Measurements from ENCODE around the gene PPP2R5D.
A peak's percentile ranks its signal among the peaks of the same experiment; 100 is the strongest.

Gene PPP2R5D

DNA sequence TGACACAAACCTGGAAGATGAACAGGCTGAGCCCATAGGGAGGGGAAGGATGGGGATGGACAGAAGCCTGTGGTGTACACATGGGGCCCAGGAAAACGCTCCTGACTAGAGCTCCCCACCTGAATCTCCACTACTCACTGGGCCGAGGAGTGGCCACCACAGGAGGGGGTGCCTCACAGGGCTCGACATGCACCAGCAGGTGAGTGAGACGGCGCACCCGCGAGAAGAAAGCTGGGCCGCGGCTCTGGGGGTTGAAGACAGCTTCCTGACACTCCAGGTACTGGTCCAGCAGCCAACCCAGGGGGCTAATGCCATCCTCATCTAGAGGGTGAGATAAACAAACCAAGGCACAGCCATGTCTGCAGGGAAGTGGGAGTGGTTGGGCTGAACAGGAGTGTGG lies 58.9 kb downstream of the PPP2R5D start:
- Histone ChIP-seq H3K27me3 (no peaks in the 10 kb centered on the region), H3K27ac (no peak overlapping the region), H3K36me3 (peaks cover 60 to 93% (median 80%) of the 10 kb centered on the region in 11 experiments), H3K4me3 (no peak overlapping the region), H3K4me2 (no peak overlapping the region), H3K9me3 (replicated peaks in 1 of 11) (no peaks in the 10 kb centered on the region), H3K4me1 (peaks cover 0 to 7% (median 0%) of the 10 kb centered on the region in 10 experiments; a peak in 4 of 20 replicates), H4K20me1 (peaks cover 0 to 15% (median 0%) of the 10 kb centered on the region in 11 experiments; a peak in 3 of 22 replicates), H3K9ac (no peak overlapping the region)
- no peak for TF ChIP-seq Cebpa-rat (IDR thresholded peaks at IDR 0.05)

DNA sequence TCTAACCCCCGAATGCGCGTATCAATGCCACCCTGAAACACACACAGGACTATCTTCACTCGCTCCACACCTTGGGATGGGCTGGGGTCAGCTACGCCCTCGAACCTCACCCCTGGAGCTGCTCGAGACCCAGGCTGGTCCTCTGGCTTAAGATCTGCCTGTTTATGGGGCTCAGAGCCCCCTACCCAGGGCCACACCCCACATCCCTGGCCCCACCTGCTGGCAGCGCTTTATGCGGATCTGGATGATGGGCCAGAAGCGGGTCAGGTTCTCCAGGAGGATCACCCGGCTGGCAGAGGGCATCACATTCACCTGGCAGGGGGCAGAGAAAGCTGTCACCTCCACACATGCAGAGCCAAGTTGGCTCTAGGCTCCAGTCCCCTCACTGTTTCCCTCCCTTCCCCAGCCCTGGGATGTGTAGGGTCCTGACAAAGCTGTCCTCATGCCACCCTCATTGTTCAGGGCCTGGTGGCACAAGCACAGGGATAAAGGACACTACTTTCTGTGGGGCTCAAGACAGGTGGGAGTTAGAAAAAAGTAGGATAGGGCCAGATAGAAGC lies 61.1 kb downstream of the PPP2R5D start:
- no peaks in the 10 kb centered on the region for H3K27me3 ChIP-seq

DNA sequence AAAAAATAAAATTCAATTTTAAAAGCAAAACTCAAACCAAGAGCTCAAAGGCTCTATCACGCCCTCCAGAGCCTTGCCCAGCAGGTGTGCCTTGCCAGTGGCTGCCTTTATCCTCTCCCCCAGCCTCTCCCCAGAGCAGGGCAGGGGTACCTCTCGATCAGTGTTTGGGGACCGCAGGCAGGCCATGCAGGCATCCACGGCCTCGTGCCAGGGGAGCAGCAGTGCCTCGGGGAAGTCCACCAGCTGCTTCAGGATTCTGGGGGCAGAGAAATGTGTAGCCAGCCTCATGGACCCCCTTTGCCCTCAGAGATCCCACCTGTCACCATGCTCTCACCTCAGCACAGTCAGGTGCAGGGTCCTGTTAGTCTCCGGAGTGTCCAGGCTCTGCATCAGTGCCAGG lies 63.6 kb downstream of the PPP2R5D start:
- Histone ChIP-seq H3K4me1 (peaks cover 12 to 31% (median 24%) of the 10 kb centered on the region in 10 experiments), H3K27ac (no peak overlapping the region), H3K36me3 (peaks cover 52 to 83% (median 64%) of the 10 kb centered on the region in 11 experiments), H3K4me3 (no peak overlapping the region), H3K9me3 (replicated peaks in 1 of 11) (no peaks in the 10 kb centered on the region), H3K4me2 (no peak overlapping the region), H3K27me3 (no peaks in the 10 kb centered on the region), H4K20me1 (peaks cover 0 to 9% (median 0%) of the 10 kb centered on the region in 11 experiments; a peak in 1 of 22 replicates), H3K9ac (peak overlapping the region in 1 of 11 experiments; percentile 32; a peak in 1 of 22 replicates)
- no peak for TF ChIP-seq Cebpa-rat (IDR thresholded peaks at IDR 0.05)

More for the DNA sequence above, 61.1 kb downstream of the PPP2R5D start:
- no peak overlapping the region for H3K4me2 ChIP-seq
- peaks cover 0 to 9% (median 0%) of the 10 kb centered on the region in 11 experiments; a peak in 2 of 22 replicates for H4K20me1 ChIP-seq
- H3K9ac ChIP-seq = no peak overlapping the region
- H3K9me3 ChIP-seq (replicated peaks in 1 of 11) = no peaks in the 10 kb centered on the region
- no peak overlapping the region for H3K27ac ChIP-seq
- TF ChIP-seq Cebpa-rat (IDR thresholded peaks at IDR 0.05) = no peak
- H3K4me1 ChIP-seq = peaks cover 0 to 7% (median 3%) of the 10 kb centered on the region in 10 experiments; a peak in 7 of 20 replicates
- peaks cover 63 to 93% (median 74%) of the 10 kb centered on the region in 11 experiments for H3K36me3 ChIP-seq
- no peak overlapping the region for H3K4me3 ChIP-seq

DNA sequence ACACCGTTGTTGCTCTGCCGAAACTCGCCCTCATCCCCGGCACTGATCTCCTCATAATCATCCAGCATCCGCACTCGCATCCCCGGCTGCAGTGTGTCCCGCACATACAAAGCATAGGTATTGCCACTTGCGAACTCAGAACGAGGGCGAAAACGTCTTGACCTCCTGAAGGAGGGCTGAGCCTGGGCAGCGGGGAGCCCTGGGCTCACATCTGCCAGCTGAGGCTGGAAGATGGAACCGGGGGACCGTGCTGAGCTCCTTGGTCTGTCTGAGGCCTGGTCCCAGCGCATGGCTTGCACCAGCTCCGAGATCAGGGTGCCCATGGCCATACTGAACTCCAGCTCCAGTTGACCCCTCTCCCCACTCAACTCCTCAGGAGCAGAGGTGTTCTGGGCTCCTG lies 66.6 kb downstream of the PPP2R5D start:
- Histone ChIP-seq H3K27me3 (no peaks in the 10 kb centered on the region), H3K4me2 (peak overlapping the region in 8 of 11 experiments; percentile 6 to 99 (median 57); a peak in 8 of 22 replicates), H3K27ac (no peak overlapping the region), H3K9ac (peak overlapping the region in 5 of 11 experiments; percentile 22 to 50 (median 24); a peak in 5 of 22 replicates), H3K4me1 (peaks cover 22 to 43% (median 37%) of the 10 kb centered on the region in 10 experiments), H3K4me3 (no peak overlapping the region), H3K9me3 (replicated peaks in 1 of 11) (no peaks in the 10 kb centered on the region), H3K36me3 (peaks cover 42 to 71% (median 58%) of the 10 kb centered on the region in 11 experiments), H4K20me1 (peaks cover 0 to 9% (median 0%) of the 10 kb centered on the region in 11 experiments; a peak in 1 of 22 replicates)
- no peak for TF ChIP-seq Cebpa-rat (IDR thresholded peaks at IDR 0.05)

DNA sequence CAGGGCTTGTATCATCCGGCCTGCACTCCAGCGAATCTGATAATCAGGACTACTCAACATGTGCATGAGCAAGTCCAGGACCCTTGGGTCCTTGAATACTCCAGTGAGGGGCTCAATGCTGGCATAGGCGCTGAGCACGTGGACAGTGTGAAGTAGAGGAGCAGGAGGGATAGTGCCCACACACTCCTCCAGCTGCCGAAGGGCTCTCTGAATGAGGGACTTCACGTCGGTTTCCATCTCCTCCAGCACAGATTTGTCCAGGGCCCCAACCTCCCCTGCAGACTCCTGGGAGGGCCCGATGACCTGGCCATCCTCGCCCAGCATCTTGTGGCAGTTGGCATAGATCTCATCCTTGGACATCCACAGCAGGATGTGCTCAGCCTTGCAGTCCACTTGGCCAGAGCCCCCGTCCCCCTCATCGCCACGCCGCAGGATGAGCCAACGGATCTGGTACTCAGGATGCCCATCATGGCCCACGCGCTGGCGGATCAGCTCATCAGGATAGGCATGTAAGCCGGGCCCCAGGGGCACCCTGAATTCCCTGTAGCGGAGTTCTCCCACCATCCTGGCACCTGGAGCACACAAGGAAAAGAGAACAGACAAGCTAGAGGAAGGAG lies 68.0 kb downstream of the PPP2R5D start:
- TF ChIP-seq Cebpa-rat (IDR thresholded peaks at IDR 0.05) = no peak
- peak overlapping the region in 8 of 10 experiments; percentile 68 to 86 (median 76); a peak in 9 of 20 replicates for H3K4me3 ChIP-seq
- H3K9me3 ChIP-seq (replicated peaks in 1 of 11) = no peaks in the 10 kb centered on the region
- peak overlapping the region; percentile 89 to 99 (median 96) for H3K4me2 ChIP-seq
- peak overlapping the region in 9 of 11 experiments; percentile 88 to 93 (median 91); a peak in 14 of 22 replicates for H3K27ac ChIP-seq
- peak overlapping the region; percentile 86 to 94 (median 90); a peak in 19 of 22 replicates for H3K9ac ChIP-seq
- peaks cover 22 to 43% (median 37%) of the 10 kb centered on the region in 10 experiments for H3K4me1 ChIP-seq
- H4K20me1 ChIP-seq = no peaks in the 10 kb centered on the region; a peak in 1 of 22 replicates
- peaks cover 44 to 71% (median 61%) of the 10 kb centered on the region in 11 experiments for H3K36me3 ChIP-seq
- H3K27me3 ChIP-seq = no peaks in the 10 kb centered on the region

DNA sequence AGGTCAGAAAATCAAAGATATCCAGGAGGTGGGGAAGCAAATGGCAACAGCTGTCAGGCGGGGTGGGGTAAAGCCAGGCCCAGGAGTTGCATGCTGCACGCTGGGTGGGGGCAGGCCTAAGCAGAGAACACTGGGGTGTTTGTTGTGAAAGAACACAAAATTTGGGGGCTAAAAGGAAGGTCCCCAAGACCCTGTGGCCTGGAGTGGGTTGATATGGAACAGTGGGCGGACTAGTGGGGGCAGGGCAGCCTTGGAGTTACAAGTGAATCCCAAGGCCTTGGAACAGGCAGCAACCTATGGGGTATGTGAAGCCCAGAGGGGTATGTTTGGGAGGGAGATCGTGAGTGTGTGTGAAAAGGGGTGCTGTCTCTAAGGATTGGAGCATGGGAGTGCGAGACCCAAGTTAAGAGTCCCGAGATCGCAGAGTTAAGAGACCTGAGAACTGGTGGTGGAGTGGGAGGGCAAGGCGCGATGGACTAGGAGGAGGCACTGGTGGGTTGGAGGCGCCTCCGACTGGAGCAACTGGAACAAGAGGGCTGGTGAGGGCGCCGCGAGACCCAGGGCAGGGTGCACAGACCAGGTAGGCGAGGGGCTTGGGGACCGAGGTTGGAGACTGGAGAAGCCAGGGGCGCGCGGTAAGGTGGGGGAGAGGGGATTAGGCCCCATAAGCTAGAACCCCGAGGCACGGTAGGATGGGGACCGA lies 68.6 kb downstream of the PPP2R5D start:
- Histone ChIP-seq H3K27me3 (no peaks in the 10 kb centered on the region), H3K27ac (peak overlapping the region; percentile 88 to 93 (median 91)), H3K36me3 (peaks cover 49 to 72% (median 61%) of the 10 kb centered on the region in 11 experiments), H3K4me2 (peak overlapping the region; percentile 89 to 99 (median 96)), H3K9me3 (replicated peaks in 1 of 11) (no peaks in the 10 kb centered on the region), H3K9ac (peak overlapping the region; percentile 86 to 94 (median 90)), H3K4me3 (peak overlapping the region; percentile 68 to 86 (median 74)), H4K20me1 (no peaks in the 10 kb centered on the region), H3K4me1 (peaks cover 26 to 46% (median 41%) of the 10 kb centered on the region in 10 experiments)
- TF ChIP-seq Cebpa-rat (IDR thresholded peaks at IDR 0.05) = no peak

DNA sequence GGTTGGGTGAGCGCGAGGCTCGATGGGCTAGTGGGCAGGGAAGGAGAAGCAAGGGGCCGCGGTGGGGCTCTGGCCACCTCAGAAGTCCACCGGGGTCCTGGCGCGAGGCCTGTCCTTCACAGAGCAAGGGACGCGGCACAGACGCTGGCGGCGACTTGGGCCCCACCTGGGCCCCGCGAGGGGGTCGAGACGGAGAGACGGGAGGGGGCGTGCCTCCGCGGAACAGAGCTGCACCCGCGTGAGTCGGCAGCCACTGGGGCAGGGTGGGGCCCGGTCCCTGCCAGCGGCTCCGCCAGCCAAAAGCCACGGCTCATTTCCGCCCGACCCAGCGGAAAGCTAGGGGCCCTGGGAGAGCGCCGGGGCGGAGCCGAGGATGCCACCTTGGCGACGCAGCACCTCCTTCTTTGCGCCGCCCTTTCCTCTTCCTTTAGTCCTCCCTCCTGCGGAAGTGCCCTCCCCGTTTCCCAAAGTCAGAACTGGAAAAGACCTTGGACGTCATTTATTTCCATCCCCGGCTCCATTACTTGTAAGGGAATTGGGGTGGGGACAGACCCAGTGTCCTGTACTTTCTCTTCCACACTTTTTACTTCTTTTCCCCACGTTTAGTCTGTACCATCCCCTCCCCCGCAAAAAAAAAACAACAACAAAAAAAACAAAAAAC lies 69.3 kb downstream of the PPP2R5D start, which contains the start of gene CUL7:
Gene CUL7 (minus strand): TSS at position 307 of the 661 bp plus-strand sequence. CDS start 1,063 bp downstream, outside the sequence.
- H3K27me3 ChIP-seq = no peaks in the 10 kb centered on the region
- peak within 1 kb of the TSS; percentile 68 to 86 (median 74) for H3K4me3 ChIP-seq
- peaks cover 33 to 53% (median 47%) of the 10 kb centered on the region in 10 experiments for H3K4me1 ChIP-seq
- no peak for TF ChIP-seq Cebpa-rat (IDR thresholded peaks at IDR 0.05)
- H4K20me1 ChIP-seq = no peaks in the 10 kb centered on the region
- peaks cover 44 to 67% (median 58%) of the 10 kb centered on the region in 11 experiments for H3K36me3 ChIP-seq
- peak within 1 kb of the TSS; percentile 86 to 94 (median 90) for H3K9ac ChIP-seq
- H3K9me3 ChIP-seq (replicated peaks in 1 of 11) = no peaks in the 10 kb centered on the region
- peak within 1 kb of the TSS; percentile 88 to 93 (median 91) for H3K27ac ChIP-seq
- peak within 1 kb of the TSS; percentile 89 to 99 (median 96) for H3K4me2 ChIP-seq

DNA sequence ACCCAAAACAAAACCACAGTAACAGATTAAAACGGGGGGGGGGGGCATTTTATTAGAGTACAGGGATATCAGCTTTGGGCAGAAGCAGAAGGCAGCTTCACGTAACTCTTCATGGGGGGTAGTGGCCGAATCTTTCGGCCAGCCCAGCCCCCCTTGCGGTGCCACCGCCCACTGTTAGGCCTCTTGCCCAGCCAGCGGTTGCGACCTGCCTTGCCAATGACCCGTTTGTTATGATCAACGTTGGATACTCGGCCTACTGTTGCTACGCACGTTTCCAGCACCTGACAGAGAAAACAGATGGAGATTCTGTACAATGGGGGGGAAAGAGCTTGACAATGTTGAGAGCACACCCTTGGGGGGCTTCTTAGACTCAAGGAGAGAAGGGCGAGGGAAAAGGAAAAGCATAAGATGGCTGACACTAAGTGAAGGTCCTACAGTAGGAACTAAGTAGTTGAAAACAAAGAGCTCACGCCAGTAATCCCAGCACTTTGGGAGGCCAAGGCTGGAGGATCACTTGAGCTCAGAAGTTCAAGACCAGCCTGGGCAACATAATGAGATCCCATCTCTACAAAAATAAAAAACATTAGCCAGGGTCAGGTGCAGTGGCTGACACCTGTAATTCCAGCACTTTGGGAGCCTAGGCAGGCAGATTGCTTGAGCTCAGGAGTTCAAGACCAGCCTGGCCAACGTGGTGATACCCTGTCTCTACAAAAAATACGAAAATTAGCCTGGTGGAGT lies 70.0 kb downstream of the PPP2R5D start:
- H3K9me3 ChIP-seq (replicated peaks in 1 of 11) = no peaks in the 10 kb centered on the region
- H4K20me1 ChIP-seq = no peaks in the 10 kb centered on the region
- no peak for TF ChIP-seq Cebpa-rat (IDR thresholded peaks at IDR 0.05)
- peak overlapping the region; percentile 86 to 94 (median 90); a peak in 21 of 22 replicates for H3K9ac ChIP-seq
- no peaks in the 10 kb centered on the region for H3K27me3 ChIP-seq
- H3K36me3 ChIP-seq = peaks cover 38 to 61% (median 52%) of the 10 kb centered on the region in 11 experiments
- H3K27ac ChIP-seq = peak overlapping the region; percentile 88 to 93 (median 91)
- peak overlapping the region; percentile 68 to 86 (median 74) for H3K4me3 ChIP-seq
- peak overlapping the region; percentile 89 to 99 (median 96) for H3K4me2 ChIP-seq
- H3K4me1 ChIP-seq = peaks cover 35 to 53% (median 48%) of the 10 kb centered on the region in 10 experiments

Measured in BLaER1 treated with 17β-estradiol and CSF1 and Interleukin-3, amounts not matched to agents 10 nM and 100 nM (cell line).